HG03025 (cell line): ENCODE measurements around the gene FBXO39.
"Not testable (repeated sequence)": the region's sequence is repeated elsewhere in the genome, so short reads cannot be mapped to it uniquely, and the experiment has no call there.

ENCODE experiments used
- ATAC-seq: cut with Tn5 transposase; IDR thresholded peaks from one replicate; pipeline ENCODE4 v1.9.1; 2021; ENCODE audit warnings: mild to moderate bottlenecking, moderate library complexity; ENCODE audit not compliant: unreplicated experiment, low FRiP score

The FBXO39 gene

DNA sequence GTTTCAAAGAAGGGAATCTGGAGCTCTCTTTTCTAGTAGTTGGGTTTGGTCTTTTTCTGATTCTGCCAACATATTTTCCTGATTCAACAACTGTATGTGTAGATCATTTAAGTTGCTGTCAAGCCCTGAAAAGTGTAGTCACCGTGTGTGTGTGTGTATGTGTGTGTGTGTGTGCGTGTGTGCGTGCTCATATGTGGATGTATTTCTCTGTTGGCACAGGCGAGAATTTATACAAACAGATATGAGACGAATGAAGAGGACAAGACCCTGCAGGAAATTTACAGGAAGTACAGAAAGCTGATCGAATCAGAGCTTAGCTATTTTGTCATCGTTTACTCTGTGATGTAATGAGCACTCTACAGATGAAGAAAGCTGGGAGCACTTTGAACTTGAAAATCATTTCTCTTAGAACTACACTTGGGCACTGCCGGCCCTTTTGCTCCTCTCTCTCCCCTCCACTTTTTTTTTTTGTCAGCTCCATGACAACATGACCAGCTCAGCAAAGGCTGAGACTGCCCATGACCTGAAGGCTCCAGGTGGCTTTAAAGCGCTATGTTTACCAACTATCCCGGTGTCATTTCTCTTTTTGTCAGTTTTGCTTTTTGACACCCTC, 11.2 kb downstream of the FBXO39 start:
- no peak for ATAC-seq

DNA sequence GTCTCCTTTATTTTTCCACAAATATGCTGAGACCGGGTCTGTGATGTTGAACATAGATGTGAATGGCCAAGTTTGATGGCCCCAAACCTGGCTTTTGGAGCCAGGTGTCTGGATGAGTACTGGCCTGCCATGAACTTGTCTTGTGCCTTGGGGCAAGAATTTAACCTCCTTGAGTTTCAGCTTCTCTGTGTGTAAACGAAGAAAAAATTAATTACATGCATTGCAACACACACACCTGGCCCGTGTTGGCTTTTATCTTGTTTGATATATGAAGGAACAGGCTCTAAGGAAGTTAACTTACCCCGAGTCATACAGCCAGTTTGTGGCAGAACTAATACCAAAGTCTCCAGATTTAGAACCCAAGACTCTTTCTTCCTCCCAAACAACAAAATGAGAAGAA, 13.1 kb downstream of the FBXO39 start:
- no peak for ATAC-seq

DNA sequence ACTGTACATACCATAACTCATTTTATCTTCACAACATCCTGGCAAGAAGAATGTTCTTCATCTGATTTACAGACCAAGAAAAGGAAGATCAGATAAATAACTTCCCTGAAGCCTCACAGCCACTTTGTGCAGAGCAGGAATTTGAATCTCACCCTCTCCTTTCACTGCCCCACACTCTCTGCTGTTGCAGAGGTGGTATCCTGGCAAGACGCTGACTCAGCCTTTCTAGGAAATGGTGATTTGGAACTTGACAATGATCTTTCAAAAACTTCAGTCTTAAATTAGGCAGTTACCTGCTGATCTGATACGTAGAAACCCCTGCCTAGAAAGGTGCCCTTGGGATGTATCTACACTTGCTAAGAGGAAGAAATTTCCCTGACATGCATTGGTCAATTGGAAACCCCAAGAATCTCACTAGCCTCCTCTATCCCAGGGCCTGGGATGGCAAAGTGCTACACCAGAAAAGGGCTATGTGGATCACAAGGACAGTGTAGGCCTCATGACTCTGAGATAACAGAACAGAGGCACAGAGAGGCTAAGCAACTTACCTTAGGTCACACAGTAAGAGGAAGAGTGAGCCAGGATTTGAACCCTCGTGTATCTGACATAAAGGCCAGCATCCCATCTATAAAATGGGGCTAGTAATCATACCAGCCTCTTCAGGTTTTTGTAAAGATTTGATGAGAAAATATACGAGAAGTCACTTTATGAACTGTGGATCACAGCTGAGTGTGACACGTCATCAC, 17.9 kb downstream of the FBXO39 start:
- no peak for ATAC-seq

DNA sequence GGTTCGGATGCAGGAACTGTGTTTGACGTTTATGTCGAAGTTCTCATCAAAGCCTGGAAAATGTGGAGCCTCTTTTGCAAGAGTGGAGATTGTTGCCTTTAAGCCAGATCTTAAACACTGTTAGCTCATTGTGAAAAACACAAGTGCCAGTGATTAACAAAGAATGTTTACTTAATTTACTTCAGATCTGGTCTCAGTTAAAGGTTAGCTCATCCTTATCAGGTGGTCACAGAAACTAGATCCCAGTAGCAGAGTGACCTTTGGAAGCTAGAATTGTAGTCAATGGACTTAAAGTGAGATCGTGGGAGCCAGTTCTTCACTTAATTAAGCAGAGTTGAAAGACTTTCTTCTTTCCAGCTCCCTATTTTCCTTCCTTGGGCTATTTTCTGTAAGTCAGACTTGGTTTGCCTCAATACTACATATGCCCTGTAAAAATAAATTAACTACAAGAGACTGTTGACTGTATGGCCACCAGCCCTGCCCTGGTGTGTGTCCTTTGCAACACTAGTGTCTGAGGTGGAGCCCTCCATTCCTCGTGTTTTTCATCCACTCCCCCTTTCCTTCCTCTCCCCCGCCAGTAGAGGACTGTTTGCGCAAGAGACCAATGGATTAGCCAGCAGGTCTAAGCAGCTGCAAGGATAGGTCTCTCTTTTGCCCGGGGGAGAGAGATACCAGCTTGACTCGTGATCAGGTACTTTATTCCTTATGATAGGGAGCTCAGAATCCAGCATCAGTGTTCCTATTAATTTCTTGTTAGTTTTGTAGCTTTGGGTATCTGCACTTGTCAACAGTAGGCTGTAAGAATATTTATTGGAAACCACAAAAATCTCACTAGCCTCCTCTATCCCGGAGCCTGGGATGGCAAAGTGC, 20.2 kb downstream of the FBXO39 start:
- no peak for ATAC-seq

DNA sequence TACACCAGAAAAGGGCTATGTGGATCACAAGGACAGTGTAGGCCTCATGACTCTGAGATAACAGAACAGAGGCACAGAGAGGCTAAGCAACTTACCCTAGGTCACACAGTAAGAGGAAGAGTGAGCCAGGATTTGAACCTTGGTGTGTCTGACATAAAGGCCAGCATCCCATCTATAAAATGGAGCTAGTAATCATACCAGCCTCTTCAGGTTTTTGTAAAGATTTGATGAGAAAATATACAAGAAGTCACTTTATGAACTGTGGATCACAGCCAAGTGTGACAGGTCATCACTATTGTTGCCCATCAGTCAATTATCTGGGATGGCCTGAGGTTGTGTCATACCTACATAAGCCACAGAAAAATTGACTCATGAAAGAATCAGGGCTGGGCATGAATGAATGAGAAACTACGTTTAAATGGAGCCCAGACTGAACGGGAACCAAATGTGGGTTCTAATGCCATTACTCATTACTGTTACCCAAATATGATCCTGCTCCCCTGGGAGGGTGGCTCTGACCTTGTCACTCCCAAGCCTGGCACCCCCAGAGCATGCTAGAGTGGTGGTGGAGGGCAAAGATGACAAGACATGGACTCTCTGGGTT, 21.0 kb downstream of the FBXO39 start:
- ATAC-seq, result no peak

DNA sequence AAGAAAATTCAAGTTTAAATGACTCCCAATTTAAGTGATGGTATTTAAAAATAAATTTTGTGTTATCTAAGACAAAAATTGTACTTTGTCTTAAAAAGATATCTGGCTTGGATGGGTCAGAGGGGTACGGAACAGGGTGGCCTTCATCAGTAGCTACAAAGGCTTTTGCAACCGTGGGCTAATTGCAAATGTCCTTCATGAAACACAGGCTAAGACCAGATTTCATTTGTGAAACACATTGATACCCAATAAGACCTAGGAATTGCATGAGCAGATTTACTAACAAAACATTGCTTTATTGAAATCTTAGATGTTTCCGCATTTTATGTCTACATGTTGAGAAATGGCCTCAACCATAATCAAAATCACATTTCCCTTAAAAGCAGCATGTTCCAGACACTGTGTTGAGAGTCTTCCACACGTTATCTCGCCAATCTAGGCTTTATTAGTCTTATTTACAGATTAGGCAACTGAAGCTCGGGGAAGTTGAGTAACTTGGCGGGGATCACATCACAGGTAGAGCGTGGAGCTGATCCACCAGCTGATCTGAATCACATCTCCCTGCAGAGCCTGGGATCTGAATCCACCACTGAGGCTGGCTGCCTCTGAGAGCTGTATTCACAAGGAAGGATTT, 21.8 kb downstream of the FBXO39 start:
- no peak for ATAC-seq

DNA sequence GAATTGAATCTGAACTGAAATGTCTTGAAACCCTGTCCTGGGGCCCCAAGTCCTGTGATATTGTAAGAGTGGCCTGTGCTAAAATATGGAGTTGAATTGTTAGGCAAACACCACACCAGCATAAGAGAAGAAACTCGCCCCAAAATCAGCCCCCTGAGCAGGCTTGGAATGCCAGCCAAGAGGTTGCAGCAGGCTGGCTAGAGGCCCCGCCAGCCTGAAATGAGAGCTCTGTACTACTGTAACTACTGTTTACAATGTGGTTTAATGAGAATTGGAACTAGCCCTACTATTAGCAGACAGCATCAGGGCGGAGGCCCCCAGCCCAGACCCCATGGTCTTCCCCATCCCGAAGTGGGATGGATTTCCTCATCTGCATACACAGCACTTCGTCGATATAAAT, 23.7 kb downstream of the FBXO39 start:
- no peak for ATAC-seq

DNA sequence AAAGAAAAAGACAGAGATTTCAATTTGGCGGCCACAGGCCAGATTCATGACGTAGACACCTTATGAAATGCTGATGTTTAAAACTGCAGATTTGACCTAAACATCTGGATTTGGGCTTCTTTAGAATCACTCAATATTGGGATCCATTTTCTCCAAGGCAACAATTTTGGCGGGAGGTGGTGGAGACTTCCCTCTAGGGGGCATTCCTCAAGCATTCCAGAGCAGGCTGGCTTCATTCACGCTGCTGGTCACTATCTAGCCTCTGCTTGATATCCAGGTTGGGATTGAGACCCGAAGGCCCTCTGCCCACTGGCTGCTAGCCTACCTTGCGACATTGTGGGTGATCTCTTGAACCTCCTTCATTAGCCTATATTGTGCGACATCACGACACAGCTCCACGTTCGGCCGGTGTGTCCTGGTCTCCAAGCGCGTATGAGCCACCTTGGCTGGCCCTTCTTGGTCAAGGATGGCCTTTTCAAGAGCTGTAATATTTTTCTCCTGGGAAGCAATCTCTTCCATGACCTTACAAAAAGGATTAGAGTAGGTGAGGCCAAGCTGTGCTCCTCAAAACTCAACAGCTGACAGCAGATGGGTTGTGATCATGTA, 24.5 kb downstream of the FBXO39 start:
- no peak for ATAC-seq

DNA sequence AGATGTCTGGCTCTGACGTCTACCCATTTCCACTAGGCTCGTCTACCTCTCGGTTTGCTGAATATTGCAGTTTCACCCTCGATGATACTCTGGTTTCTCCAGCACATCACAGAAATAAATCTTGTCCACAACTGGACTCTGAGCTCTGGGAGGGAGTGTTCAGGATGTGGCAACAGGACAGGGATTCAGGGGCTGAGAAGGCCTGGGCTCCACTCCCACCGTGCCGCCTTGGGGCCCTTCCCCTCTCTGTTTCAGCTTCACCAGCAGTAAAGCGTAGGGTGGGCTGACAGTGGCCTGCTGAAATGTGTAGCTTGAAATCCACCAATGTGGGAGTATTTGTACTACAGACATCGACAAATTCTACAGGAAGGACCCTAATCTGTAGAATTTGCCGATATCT, 35.5 kb downstream of the FBXO39 start:
- no peak for ATAC-seq

DNA sequence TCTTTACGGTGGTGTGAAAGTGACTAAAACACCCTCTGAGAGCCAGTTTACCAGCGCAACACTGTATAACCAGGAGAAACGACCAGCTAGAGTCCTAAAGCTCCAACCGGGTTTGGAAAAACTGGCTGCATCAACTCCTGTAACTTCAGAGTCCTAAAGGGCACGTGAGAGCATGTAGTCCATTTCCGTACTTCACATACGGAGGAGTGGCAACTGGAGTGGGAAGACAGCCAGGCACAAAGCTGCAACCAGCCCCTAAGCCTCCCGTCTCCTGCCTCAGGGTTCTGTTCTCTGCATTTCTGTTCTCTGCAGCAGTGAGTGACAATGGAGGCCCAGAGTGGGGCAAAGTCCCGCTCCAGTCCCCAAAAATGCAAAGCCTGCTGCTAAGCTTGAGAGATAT, 36.3 kb downstream of the FBXO39 start:
- ATAC-seq, result no peak

DNA sequence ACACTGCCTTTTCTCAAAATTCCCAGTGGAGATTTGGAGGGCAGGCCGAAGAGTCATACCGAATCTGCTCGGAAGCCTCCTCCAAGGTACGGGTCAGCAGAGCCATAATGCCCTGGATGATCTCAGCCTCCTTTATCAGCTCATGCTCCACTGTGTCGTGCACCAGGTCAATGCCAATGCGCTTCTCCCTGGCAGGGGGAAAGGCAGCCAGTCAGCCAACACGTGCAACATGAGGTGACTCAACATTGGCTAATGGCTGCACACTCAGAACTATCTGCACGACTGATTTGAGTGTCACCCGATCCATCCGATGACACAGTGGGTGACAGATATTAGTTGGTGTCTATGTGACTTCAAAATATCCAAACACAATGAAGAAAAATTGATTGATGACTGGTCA, 39.8 kb downstream of the FBXO39 start:
- no peak for ATAC-seq

DNA sequence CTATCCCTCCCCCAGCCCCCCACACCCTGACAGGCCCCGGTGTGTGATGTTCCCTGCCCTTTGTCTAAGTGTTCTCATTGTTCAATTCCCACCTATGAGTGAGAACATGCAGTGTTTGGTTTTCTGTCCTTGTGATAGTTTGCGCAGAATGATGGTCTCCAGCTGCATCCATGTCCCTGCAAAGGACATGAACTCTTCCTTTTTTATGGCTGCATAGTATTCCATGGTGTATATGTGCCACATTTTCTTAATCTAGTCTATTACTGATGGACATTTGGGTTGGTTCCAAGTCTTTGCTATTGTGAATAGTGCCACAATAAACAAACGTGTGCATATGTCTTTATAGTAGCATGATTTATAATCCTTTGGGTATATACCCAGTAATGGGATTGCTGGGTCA, 40.4 kb downstream of the FBXO39 start:
- ATAC-seq, result not testable (repeated sequence)

DNA sequence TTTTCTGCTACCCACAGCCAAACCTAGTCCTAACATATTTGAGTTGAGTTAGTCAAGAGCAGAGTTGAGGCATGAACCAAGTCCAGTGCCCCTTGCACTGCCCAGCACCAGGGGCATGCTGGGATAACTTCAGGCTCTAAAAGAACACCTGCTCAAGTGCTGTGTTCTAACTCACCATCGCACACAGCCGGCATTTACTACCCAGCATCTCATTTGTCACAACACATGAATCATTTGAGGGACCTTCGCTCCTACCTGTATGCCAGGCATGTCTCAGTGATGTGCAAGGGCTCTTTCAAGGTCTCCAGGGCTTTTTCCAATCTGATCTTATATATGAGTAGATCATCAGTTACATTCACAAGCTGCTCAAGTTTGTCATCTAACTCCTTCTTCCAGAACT, 42.9 kb downstream of the FBXO39 start:
- ATAC-seq, result no peak

DNA sequence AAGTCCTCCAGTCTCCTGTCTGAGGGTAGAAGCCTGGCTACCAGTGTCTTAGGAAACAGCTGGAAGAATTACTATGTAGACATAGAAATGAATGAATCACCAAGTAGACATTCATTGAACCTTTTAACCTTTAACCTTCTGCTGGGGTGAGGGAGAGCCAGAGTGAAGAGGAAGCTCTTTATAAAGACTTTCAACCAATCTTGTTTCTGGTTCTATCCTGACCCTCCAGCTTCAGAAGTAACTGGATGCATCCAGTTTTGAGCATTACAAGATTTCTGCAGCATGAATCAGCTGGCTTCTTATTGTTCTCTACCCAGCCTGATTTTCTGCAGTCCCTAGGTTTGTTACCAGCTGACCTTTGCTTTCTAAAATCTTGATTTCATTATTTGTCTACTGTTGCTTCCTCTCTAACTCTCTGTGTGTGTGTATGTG, 47.0 kb downstream of the FBXO39 start:
- no peak for ATAC-seq

DNA sequence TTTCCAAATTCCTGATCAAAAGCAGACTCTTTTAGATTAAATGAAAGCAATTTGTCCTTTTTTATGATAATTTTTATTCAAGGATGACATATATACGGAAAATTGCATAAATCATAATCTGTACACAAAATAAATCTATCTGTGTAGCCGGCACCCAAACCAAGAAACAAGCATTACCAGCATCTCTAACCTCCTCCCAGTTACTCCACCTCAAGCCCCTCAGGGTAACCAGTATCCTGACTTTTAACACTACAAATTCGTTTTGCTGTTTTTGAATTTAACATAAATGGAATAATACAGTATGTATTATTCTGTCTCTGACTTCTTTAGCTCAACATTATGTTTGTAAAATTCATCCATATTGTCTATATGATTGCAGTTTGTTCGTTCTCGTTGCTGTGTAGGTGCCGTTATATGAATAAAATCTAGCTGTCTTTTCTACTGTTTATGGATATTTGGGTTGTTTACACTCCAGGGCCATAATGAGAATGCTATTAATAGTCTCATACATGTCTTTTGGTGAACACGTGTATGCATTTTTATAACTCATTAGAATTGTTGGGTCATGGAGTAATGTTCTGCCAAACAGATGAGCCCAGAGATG, 54.5 kb downstream of the FBXO39 start:
- no peak for ATAC-seq

DNA sequence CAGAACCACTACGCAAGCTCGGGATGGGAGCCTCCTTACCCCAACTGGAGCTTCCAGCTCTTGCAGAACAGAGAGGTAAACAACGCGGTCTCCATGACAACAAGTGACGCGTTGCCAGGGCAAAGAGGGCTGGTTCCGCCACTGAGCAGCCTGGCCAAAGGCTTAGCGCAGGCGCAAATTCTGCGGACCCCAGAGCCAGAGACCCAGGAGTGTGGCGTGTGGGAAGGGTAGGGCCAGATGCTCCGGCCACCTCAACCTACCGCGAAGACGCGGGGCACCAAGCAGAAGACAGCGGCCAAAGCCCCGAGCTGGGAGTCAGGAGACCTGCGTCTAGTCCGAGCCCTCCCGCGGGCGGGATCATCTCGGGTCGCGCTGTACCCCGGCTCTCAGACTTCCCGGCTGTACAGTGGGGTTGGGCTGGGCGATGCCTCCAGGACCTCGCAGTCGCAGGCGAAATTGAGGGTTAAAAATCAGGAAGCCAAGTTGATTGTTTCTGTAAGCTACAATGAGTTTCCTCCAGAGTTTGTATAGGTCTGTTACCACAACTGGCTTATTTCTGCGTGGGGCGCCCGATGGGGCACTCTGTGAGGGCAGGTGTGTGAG, 55.7 kb downstream of the FBXO39 start, which contains the start of gene TEKT1:
TEKT1 (minus strand) TSS at position 69 of the 603 bp plus-strand sequence. CDS start 1,353 bp downstream, outside the sequence.
- ATAC-seq, result no peak
